Omental fat pad (tissue), 4 donors: Measurements from ENCODE around the gene STK40. TPM values are rescaled to one million over a fixed set of nuclear protein-coding genes. Genes with fewer than 3 reads are reported as not detected.

Experiments used
- ATAC-seq: fragments of 150-250 bp; one replicate; pipeline ENCODE4 v1.9.1; 2016; ENCODE audit warnings: mild to moderate bottlenecking, moderate library complexity; ENCODE audit not compliant: low FRiP score
- DNase-seq: peaks from one replicate; pipeline ENCODE4 v3.0.0-alpha.2; 2019; ENCODE audit warnings: low spot score
- CTCF ChIP-seq, 3 donors: fragments of 450-650 bp; IDR thresholded peaks; one replicate each; pipeline ENCODE4 v1.5.1; 2016 to 2017; ENCODE audit warnings: antibody characterized with exemption in 3 of 3, mild to moderate bottlenecking in 3 of 3, moderate library complexity in 2 of 3
- total RNA-seq, 4 donors: library from RNA; depleted of rRNA; stranded (reverse); fragments of >200 nt; gene quantifications; one replicate each; pipeline ENCODE4 v1.1.0, GENCODE V29; 2016

STK40 gene
- total RNA-seq, 4 donors from 2014 or later = 36.1 to 75.5 (median 47.3) TPM

GRCh38 chr1:36352910-36353878, 32.5 kb downstream of the STK40 start:
- TF ChIP-seq CTCF (IDR thresholded peaks at IDR 0.05) = no peak
- ATAC-seq (no peak), DNase-seq (no peak)

DNA sequence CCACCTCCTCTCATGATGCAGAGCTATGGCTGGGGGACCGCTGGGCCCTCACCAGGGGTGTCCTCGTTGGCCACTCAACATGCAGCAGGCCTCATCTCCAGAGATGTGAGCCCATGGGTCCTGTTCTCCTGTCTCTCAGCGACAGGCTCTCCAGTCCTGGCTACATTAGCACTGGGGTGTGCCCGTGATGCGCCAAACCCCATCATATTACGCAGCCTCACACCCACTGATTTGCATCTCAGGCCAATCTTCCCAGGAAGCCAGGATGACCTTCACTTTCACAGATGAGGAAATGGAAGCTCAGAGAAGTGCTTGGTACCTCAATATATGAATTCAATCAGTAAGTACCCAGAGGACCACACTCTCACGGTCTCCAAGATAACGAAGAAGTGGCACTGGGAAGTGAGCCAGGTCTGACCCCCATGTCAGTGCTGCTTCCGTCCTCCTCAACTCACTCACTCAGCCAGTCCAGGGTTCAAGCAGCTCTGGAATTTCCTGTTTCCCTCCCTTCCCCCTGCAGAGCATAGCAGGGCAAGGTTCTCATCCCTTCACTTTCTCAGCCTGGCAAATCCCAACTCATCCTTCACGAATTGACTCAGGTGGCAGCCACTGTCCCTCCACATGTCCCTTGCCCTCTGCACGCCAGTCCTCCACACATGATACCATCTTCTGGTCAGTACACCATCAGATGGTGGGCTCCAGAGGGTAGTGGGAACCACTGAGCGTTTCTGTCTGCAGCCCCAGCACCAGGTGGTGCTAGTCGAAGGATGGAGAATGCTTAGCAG, 33.4 kb downstream of the STK40 start:
- ATAC-seq = no peak
- TF ChIP-seq CTCF (IDR thresholded peaks at IDR 0.05) = no peak
- DNase-seq = no peak

- no peak for TF ChIP-seq CTCF (IDR thresholded peaks at IDR 0.05)
- DNase-seq (no peak), ATAC-seq (no peak)
Observed at GRCh38 chr1:36351227-36351977, 34.3 kb downstream of the STK40 start.

- DNase-seq (no peak), ATAC-seq (no peak)
- no peak for TF ChIP-seq CTCF (IDR thresholded peaks at IDR 0.05)
Observed at GRCh38 chr1:36350659-36351226, 35.0 kb downstream of the STK40 start.

- ATAC-seq = no peak
- DNase-seq = no peak
- TF ChIP-seq CTCF (IDR thresholded peaks at IDR 0.05) = no peak
Observed at GRCh38 chr1:36349839-36350238, 35.9 kb downstream of the STK40 start.

- ATAC-seq = no peak
- TF ChIP-seq CTCF (IDR thresholded peaks at IDR 0.05) = no peak
- DNase-seq = no peak
Observed at GRCh38 chr1:36349241-36349671, 36.5 kb downstream of the STK40 start.
